Peyer's patch (tissue), 4 donors: Measurements from ENCODE around the gene BSPRY. TPM values are rescaled to one million over a fixed set of nuclear protein-coding genes. Genes with fewer than 3 reads are reported as not detected.

Source experiments
- DNase-seq, 3 donors: peaks; one replicate each; pipeline ENCODE4 v3.0.0-alpha.2; 2017 to 2019
- H3K27ac ChIP-seq, 4 donors: fragments of 200-600 bp; sonication (generic); one replicate each; pipeline ENCODE4 v1.5.1; 2016 to 2019
- H3K27me3 ChIP-seq, 2 donors: fragments of 200-600 bp; sonication (generic); one replicate each; pipeline ENCODE4 v1.5.1; 2019
- H3K36me3 ChIP-seq, 3 donors: fragments of 200-600 bp; sonication (generic); one replicate each; pipeline ENCODE4 v1.5.1; 2016 to 2019
- H3K4me1 ChIP-seq, 4 donors: fragments of 200-600 bp; sonication (generic); one replicate each; pipeline ENCODE4 v1.5.1; 2016 to 2019
- H3K4me3 ChIP-seq, 4 donors: fragments of 200-600 bp; sonication (generic); 1 replicate in 3 of 4; 2 replicates in 1 of 4; pipeline ENCODE4 v1.5.1; 2016 to 2019; ENCODE audit warnings: mild to moderate bottlenecking in 1 of 4
- H3K9me3 ChIP-seq, 4 donors: fragments of 200-600 bp; sonication (generic); one replicate each; pipeline ENCODE4 v1.5.1; 2016 to 2019; ENCODE audit warnings: mild to moderate bottlenecking in 1 of 4
- CTCF ChIP-seq, 6 experiments: fragments of 450-650 bp in 4 of 6; fragments of 200-600 bp in 2 of 6; sonication (generic) in 1 of 6; IDR thresholded peaks; one replicate each; pipeline ENCODE4 v1.5.1; 2017 to 2019; ENCODE audit warnings: antibody characterized with exemption in 6 of 6, mild to moderate bottlenecking in 3 of 6, moderate library complexity in 1 of 6
- POLR2A ChIP-seq, 2 donors: fragments of 450-650 bp; IDR thresholded peaks; one replicate each; pipeline ENCODE4 v1.5.1; 2017; ENCODE audit warnings: antibody characterized with exemption in 2 of 2, mild to moderate bottlenecking in 2 of 2, moderate library complexity in 2 of 2
- total RNA-seq, 4 donors: library from RNA; depleted of rRNA; stranded (reverse); fragments of >200 nt; gene quantifications; one replicate each; pipeline ENCODE4 v1.1.0, GENCODE V29; 2016

The BSPRY gene
- total RNA-seq, 4 donors from 2014 or later = 11.6 to 20.8 (median 15.8) TPM

- no peak for DNase-seq
- H3K36me3 ChIP-seq = peaks cover 0 to 15% (median 0%) of the 10 kb centered on the region in 3 donors
Measured at GRCh38 chr9:113409481-113409880, 60.1 kb downstream of the BSPRY start.

DNA sequence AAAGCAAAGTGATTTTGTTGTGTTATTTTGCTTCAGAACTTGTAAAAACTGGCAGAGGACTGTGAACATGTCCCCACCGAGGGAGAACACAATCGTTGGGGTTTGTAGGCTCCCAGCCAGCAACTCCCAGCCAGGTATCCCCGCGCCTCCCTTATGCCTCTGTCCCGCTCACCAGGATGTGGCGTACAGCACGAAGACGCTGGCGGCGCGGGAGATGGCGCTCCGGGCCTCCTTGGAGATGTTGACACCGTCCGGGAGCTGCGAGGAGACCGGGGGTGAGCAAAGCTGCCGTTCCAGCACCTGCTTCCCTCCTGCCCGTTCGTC, 60.5 kb downstream of the BSPRY start:
- peak overlapping the region; percentile 92 to 97 (median 95) for H3K27ac ChIP-seq
- peaks cover 0 to 15% (median 0%) of the 10 kb centered on the region in 3 donors for H3K36me3 ChIP-seq
- H3K27me3 ChIP-seq = no peaks in the 10 kb centered on the region
- DNase-seq = no peak
- H3K9me3 ChIP-seq = no peaks in the 10 kb centered on the region
- no peak for TF ChIP-seq POLR2A (IDR thresholded peaks at IDR 0.05)
- no peak for TF ChIP-seq CTCF (IDR thresholded peaks at IDR 0.05)
- peaks cover 0 to 20% (median 5%) of the 10 kb centered on the region in 4 donors for H3K4me1 ChIP-seq
- H3K4me3 ChIP-seq = peak overlapping the region; percentile 67 to 90 (median 82)

More at GRCh38 chr9:113409481-113409880, 60.1 kb downstream of the BSPRY start:
- H3K27me3 ChIP-seq = no peaks in the 10 kb centered on the region
- TF ChIP-seq POLR2A (IDR thresholded peaks at IDR 0.05) (no peak), CTCF (IDR thresholded peaks at IDR 0.05) (no peak)
- peak overlapping the region; percentile 67 to 90 (median 82) for H3K4me3 ChIP-seq
- peak overlapping the region; percentile 92 to 97 (median 95) for H3K27ac ChIP-seq
- peaks cover 0 to 20% (median 5%) of the 10 kb centered on the region in 4 donors for H3K4me1 ChIP-seq
- no peaks in the 10 kb centered on the region for H3K9me3 ChIP-seq

GRCh38 chr9:113410207-113410864, 61.0 kb downstream of the BSPRY start, which contains the start of the genes C9orf43 and POLE3:
Gene C9orf43, plus strand, starts transcription at chr9:113410747. Its CDS starts 2,747 bp downstream, at chr9:113413494.
Gene POLE3, minus strand, starts transcription at chr9:113410675. Its CDS starts 382 bp downstream, at chr9:113410293.
- Histone ChIP-seq H3K27ac (peak within 1 kb of the TSS; percentile 92 to 97 (median 95)), H3K4me3 (peak within 1 kb of the TSS; percentile 67 to 90 (median 82)), H3K9me3 (no peaks in the 10 kb centered on the region), H3K27me3 (no peaks in the 10 kb centered on the region), H3K4me1 (peaks cover 0 to 20% (median 5%) of the 10 kb centered on the region in 4 donors), H3K36me3 (peaks cover 0 to 15% (median 0%) of the 10 kb centered on the region in 3 donors)
- DNase-seq = peak; percentile 91 to 97 (median 96)
- TF ChIP-seq CTCF (IDR thresholded peaks at IDR 0.05) (no peak), POLR2A (IDR thresholded peaks at IDR 0.05) (peak; percentile 38 to 54)

DNA sequence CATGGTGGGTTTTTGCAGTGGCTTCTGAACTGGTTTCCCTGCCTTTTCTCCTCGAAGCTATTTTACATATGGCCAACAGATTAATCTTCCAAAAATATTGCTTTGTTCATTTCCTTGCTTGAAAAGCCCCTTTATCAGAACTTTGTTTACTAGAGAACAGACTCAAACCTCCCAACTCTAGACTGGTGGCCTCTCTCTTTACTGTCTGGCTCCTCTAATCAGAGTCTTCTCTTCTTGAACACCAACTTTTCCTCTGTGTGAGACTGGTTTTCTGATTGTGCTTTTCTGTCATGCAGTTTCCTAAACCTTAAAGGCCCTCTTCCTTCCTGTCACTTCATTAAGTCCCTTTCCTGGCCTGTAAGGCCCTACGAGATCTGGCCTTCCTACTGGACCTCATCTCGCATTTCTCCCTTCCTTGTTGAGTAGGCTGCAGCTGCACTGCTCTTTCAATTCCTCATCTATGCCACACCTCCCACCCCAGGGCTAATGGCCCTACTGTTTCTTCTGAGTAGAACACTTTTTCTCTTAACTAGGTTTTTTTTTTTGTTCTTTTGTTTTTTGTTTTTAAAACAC, 66.9 kb downstream of the BSPRY start:
- DNase-seq = peak in 2 of 3 donors; percentile 64 to 69
- Histone ChIP-seq H3K27ac (peak overlapping the region in 2 of 4 donors; percentile 44 to 48), H3K36me3 (no peaks in the 10 kb centered on the region), H3K27me3 (no peaks in the 10 kb centered on the region), H3K4me1 (no peaks in the 10 kb centered on the region), H3K9me3 (no peaks in the 10 kb centered on the region), H3K4me3 (no peak overlapping the region)
- TF ChIP-seq POLR2A (IDR thresholded peaks at IDR 0.05) (no peak), CTCF (IDR thresholded peaks at IDR 0.05) (no peak)

DNA sequence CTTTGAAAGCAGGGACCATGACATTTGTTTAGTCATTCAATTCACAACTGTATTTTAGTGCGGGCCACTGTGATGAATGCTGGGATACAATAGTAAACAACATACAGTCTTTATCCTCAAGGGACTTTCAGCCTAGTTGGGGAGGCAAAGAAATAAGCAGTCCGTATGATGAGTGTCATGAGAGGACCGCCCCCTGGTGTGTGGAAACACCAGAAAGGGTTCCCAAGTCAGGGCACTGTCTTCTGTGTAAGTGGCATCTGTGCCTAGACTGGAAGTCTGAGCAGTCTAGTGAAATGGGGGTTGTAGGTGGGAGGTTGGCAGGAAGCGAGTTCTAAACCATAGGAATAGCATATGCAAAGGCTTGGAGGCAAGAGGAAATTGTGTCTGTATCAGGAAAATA, 68.0 kb downstream of the BSPRY start:
- Histone ChIP-seq H3K4me1 (no peaks in the 10 kb centered on the region), H3K4me3 (no peak overlapping the region), H3K27me3 (no peaks in the 10 kb centered on the region), H3K36me3 (no peaks in the 10 kb centered on the region), H3K27ac (no peak overlapping the region), H3K9me3 (no peaks in the 10 kb centered on the region)
- no peak for DNase-seq
- TF ChIP-seq CTCF (IDR thresholded peaks at IDR 0.05) (no peak), POLR2A (IDR thresholded peaks at IDR 0.05) (no peak)

Other genes with a start within 250 kb of the BSPRY start
- 100 to 1,000 TPM in 1 of 4 donors, 10 to 100 TPM in 3; 12.4 to 116 (median 56.2) TPM for gene SLC31A2, start 198.5 kb upstream of the BSPRY start, total RNA-seq
- gene FKBP15, start 128.3 kb upstream of the BSPRY start, total RNA-seq = 10 to 100 TPM; 25.9 to 44.6 (median 32.5) TPM
- 10 to 100 TPM in 3 of 4 donors, 1 to 10 TPM in 1; 7.4 to 82.7 (median 50.6) TPM for gene SLC31A1, start 128.0 kb upstream of the BSPRY start, total RNA-seq
- gene CDC26, start 74.0 kb upstream of the BSPRY start, total RNA-seq = 10 to 100 TPM; 13.6 to 28.4 (median 25.0) TPM
- gene PRPF4, start 73.9 kb upstream of the BSPRY start, total RNA-seq = 10 to 100 TPM; 11.4 to 33.0 (median 19.5) TPM
- under 1 TPM in 1 of 4 donors, not detected in 3; 0.35 TPM for gene RNF183, start 46.2 kb upstream of the BSPRY start, total RNA-seq
- 1 to 10 TPM in 3 of 4 donors, not detected in 1; 1.1 to 3.5 (median 2.5) TPM for gene WDR31, start 9.3 kb upstream of the BSPRY start, total RNA-seq
- 100 to 1,000 TPM in 3 of 4 donors, 10 to 100 TPM in 1; 56.1 to 258 (median 237) TPM for gene HDHD3, start 27.4 kb downstream of the BSPRY start, total RNA-seq
- gene ALAD, start 51.7 kb downstream of the BSPRY start, total RNA-seq = 10 to 100 TPM; 44.6 to 81.4 (median 62.2) TPM
- gene POLE3, start 61.1 kb downstream of the BSPRY start, total RNA-seq = 10 to 100 TPM; 13.8 to 56.9 (median 16.4) TPM
- 1 to 10 TPM in 3 of 4 donors, not detected in 1; 1.1 to 5.0 (median 1.2) TPM for gene C9orf43, start 61.2 kb downstream of the BSPRY start, total RNA-seq
- gene RGS3, start 114.2 kb downstream of the BSPRY start, total RNA-seq = 100 to 1,000 TPM in 2 of 4 donors, 10 to 100 TPM in 2; 55.3 to 113 (median 88.6) TPM